ENCODE measurements around the gene TTC21A. TPM values are rescaled to one million over a fixed set of nuclear protein-coding genes. Genes with fewer than 3 reads are reported as not detected.

TTC21A gene
- total RNA-seq, 1 experiment from 2014 or later = 9.5 TPM

DNA sequence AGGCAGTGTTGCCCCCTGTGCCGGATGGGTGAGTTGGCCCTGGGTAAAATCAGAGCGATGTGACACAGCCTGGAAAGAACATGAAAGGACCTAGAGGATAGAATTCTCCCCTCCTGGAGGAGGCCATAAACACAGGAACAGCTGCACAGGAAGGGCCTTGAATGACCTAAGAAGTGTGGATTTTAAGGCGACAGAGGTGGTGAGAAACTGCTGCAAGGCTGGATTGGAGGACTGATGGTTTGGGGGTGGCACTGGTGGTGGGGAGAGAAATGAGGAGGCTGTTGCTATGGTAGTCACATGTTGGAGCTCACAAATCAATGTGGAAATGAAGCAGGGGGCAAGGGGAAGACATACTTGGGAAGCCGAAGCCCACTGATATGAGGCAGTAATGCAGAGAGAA is 71.1 kb downstream of the TTC21A start:
- CTCF ChIA-PET = interaction anchor here (1.4 kb wide), 1 partner anchor 53 kb away, joined by 9 read pairs; no protein-coding TSS in a partner anchor
- Histone ChIP-seq H3K27me3 (ENCODE audit: insufficient read depth, low read depth) (no peaks in the 10 kb centered on the region), H3K27ac (no peak overlapping the region), H3F3A (ENCODE audit: insufficient read depth, low read depth) (peaks cover 25% of the 10 kb centered on the region), H3K4me3 (peak overlapping the region; percentile 66; the same call in 1 of the 2 replicates), H2AFZ (no peak overlapping the region), H3K9me3 (ENCODE audit: insufficient read depth, low read depth) (no peaks in the 10 kb centered on the region), H4K20me1 (ENCODE audit: insufficient read depth) (no peaks in the 10 kb centered on the region), H3K36me3 (ENCODE audit: low read depth) (no peaks in the 10 kb centered on the region), H3K4me2 (peak overlapping the region; percentile 92), H3K79me2 (ENCODE audit: low read depth) (no peaks in the 10 kb centered on the region), H3K4me1 (replicated peaks; ENCODE audit: insufficient read depth) (peaks cover 37% of the 10 kb centered on the region), H3K9me2 (ENCODE audit: insufficient read depth) (no peaks in the 10 kb centered on the region)
- no peak for DNase-seq
- POLR2A ChIA-PET (ENCODE audit: unreplicated experiment) = interaction anchor here (1.6 kb wide), 1 partner anchor 53 kb away, joined by 6 read pairs; no protein-coding TSS in a partner anchor
- BruUV-seq (replicated peaks) = TSS peak; percentile 81
- TF ChIP-seq, protein P1, sequence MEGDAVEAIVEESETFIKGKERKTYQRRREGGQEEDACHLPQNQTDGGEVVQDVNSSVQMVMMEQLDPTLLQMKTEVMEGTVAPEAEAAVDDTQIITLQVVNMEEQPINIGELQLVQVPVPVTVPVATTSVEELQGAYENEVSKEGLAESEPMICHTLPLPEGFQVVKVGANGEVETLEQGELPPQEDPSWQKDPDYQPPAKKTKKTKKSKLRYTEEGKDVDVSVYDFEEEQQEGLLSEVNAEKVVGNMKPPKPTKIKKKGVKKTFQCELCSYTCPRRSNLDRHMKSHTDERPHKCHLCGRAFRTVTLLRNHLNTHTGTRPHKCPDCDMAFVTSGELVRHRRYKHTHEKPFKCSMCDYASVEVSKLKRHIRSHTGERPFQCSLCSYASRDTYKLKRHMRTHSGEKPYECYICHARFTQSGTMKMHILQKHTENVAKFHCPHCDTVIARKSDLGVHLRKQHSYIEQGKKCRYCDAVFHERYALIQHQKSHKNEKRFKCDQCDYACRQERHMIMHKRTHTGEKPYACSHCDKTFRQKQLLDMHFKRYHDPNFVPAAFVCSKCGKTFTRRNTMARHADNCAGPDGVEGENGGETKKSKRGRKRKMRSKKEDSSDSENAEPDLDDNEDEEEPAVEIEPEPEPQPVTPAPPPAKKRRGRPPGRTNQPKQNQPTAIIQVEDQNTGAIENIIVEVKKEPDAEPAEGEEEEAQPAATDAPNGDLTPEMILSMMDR (conservative IDR thresholded peaks at IDR 0.05) = no peak
- no peak for TF ChIP-seq EZH2 (IDR thresholded peaks at IDR 0.05; ENCODE audit: low read depth)
- intact Hi-C loops (cut with micrococcal nuclease; ENCODE audit: unreplicated experiment) = no loop called here

DNA sequence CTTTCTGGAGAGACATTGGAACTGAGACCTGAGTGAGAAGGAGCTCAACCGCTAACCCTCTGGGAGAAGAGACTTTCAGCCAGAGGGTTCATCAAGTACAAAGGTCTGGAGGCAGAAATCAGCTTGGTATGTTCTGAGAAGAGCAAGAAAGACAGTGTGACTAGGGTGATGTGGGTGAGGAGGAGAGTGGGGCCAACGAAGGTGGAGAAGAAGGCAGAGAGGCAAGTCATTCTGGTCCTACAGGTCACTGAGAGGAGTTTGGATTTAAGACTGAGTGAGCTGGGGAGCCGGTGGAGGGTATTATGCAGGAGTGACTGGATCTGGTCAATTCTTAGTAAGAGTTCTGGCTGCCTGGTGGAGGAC is 72.7 kb downstream of the TTC21A start:
- intact Hi-C loops (cut with micrococcal nuclease; ENCODE audit: unreplicated experiment) = loop anchor here (1.0 to 5.0 kb wide), 3 partner anchors 29 to 73 kb away; partner anchors contain the start of genes GORASP1 and TTC21A
- no peaks in the 10 kb centered on the region for H3K9me3 ChIP-seq (ENCODE audit: insufficient read depth, low read depth)
- H2AFZ ChIP-seq = peak overlapping the region; percentile 79
- H3K4me3 ChIP-seq = peak overlapping the region; percentile 57
- DNase-seq = no peak
- ChIA-PET POLR2A (ENCODE audit: unreplicated experiment) (no interaction called here), CTCF (no interaction called here)
- no peaks in the 10 kb centered on the region for H3K79me2 ChIP-seq (ENCODE audit: low read depth)
- no peaks in the 10 kb centered on the region for H3K27me3 ChIP-seq (ENCODE audit: insufficient read depth, low read depth)
- H3K4me1 ChIP-seq (replicated peaks; ENCODE audit: insufficient read depth) = peaks cover 37% of the 10 kb centered on the region
- no peaks in the 10 kb centered on the region for H3K9me2 ChIP-seq (ENCODE audit: insufficient read depth)
- no peak overlapping the region for H3K27ac ChIP-seq
- no peaks in the 10 kb centered on the region for H4K20me1 ChIP-seq (ENCODE audit: insufficient read depth)
- H3F3A ChIP-seq (ENCODE audit: insufficient read depth, low read depth) = peaks cover 25% of the 10 kb centered on the region
- no peaks in the 10 kb centered on the region for H3K36me3 ChIP-seq (ENCODE audit: low read depth)
- no TSS peak for BruUV-seq (replicated peaks)
- TF ChIP-seq EZH2 (IDR thresholded peaks at IDR 0.05; ENCODE audit: low read depth) = no peak
- TF ChIP-seq, protein P1 (conservative IDR thresholded peaks at IDR 0.05) = no peak
- H3K4me2 ChIP-seq = peak overlapping the region; percentile 88

DNA sequence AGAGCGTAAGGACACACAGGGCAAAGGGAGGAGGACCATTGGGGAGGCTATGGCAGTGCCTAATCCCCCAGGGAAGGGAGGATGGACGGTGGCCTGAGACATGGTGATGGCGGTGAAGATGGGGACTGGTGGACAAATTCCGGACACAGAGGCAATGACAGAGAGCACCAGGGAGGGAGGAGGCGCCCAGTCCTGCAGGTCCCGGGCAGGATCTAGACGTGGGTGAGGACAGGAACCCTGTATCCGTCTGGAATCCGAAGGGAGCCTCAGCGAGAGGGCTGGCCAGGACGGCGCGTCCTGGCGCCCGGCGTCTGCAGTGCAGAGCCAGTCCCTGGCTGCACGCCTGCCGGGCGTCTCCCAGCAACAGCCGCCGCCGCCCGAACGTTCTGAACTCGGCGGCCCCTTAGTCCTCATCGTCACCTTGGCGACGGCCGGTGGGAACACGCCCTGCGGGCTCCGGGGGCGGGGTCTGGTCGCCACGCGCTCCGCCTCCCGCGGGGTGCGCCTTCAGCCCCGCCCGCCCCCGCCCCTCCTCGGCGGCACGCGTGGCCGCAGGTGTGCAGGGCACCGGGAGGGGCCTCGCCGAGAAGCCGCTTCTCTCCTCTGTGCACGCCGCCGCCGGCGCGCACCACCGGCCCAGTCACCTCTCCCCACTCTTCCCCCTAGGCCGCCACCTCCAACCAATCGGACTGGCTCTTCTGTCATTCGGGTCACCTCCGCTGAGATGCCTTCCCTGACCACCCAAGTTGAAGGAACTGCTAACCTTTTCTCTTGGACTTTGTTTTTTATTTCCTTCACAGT is 73.3 kb downstream of the TTC21A start:
- no peaks in the 10 kb centered on the region for H3K79me2 ChIP-seq (ENCODE audit: low read depth)
- H3K4me1 ChIP-seq (replicated peaks; ENCODE audit: insufficient read depth) = peaks cover 37% of the 10 kb centered on the region
- peaks cover 25% of the 10 kb centered on the region for H3F3A ChIP-seq (ENCODE audit: insufficient read depth, low read depth)
- H2AFZ ChIP-seq = peak overlapping the region; percentile 79
- no peak for TF ChIP-seq EZH2 (IDR thresholded peaks at IDR 0.05; ENCODE audit: low read depth)
- TF ChIP-seq, protein P1 (conservative IDR thresholded peaks at IDR 0.05) = no peak
- H3K36me3 ChIP-seq (ENCODE audit: low read depth) = no peaks in the 10 kb centered on the region
- no peaks in the 10 kb centered on the region for H3K9me2 ChIP-seq (ENCODE audit: insufficient read depth)
- intact Hi-C loops (cut with micrococcal nuclease; ENCODE audit: unreplicated experiment) = loop anchor here (1.0 to 5.0 kb wide), 3 partner anchors 29 to 73 kb away; partner anchors contain the start of genes GORASP1 and TTC21A
- no peak overlapping the region for H3K27ac ChIP-seq
- H3K27me3 ChIP-seq (ENCODE audit: insufficient read depth, low read depth) = no peaks in the 10 kb centered on the region
- no peaks in the 10 kb centered on the region for H3K9me3 ChIP-seq (ENCODE audit: insufficient read depth, low read depth)
- ChIA-PET POLR2A (ENCODE audit: unreplicated experiment) (no interaction called here), CTCF (no interaction called here)
- BruUV-seq (replicated peaks) = no TSS peak
- H3K4me2 ChIP-seq = peak overlapping the region; percentile 88
- peak; percentile 75 to 95 for DNase-seq
- no peaks in the 10 kb centered on the region for H4K20me1 ChIP-seq (ENCODE audit: insufficient read depth)
- peak overlapping the region; percentile 57 for H3K4me3 ChIP-seq

Measured in PC-9 (cell line).